MM.1S (cell line): ENCODE data around the gene SLC13A2.

ENCODE experiments used
- CTCF ChIP-seq: fragments of 300-600 bp; sonication (generic); IDR thresholded peaks from 2 replicates; pipeline ENCODE4 v1.5.1; 2016; ENCODE audit warnings: antibody characterized with exemption, low read length, mixed read lengths
- EZH2 ChIP-seq: fragments of 300-600 bp; sonication (generic); optimal IDR thresholded peaks from 2 replicates; pipeline ENCODE3; 2017; ENCODE audit warnings: low read depth, mild to moderate bottlenecking, antibody characterized with exemption, low read length, mixed read lengths
- EZH2phosphoT487 ChIP-seq: fragments of 300-600 bp; sonication (generic); IDR thresholded peaks from 2 replicates; pipeline ENCODE4 v1.6.1; 2018; ENCODE audit warnings: antibody characterized with exemption, low read length

- TF ChIP-seq EZH2phosphoT487, result no peak
- TF ChIP-seq CTCF, result no peak
- TF ChIP-seq EZH2, result no peak
These were observed 22.2 kb downstream of the SLC13A2 start for GRCh38 chr17:28495635-28496034.
